ENCODE results near the gene C2orf66.

Gene C2orf66

GRCh38 chr2:196809260-196809659 lies at the start of gene C2orf66:
C2orf66 (minus strand) TSS chr2:196809355; CDS start chr2:196809336, 19 bp downstream.
- no peak for TF ChIP-seq CTCF (IDR thresholded peaks at IDR 0.05; ENCODE audit: low read depth, low read length)
- no peak for DNase-seq (ENCODE audit: extremely low read depth, low read depth)

GRCh38 chr2:196854629-196855028 lies 45.5 kb upstream of the C2orf66 start:
- no peak for DNase-seq (ENCODE audit: extremely low read depth, low read depth)
- TF ChIP-seq CTCF (IDR thresholded peaks at IDR 0.05; ENCODE audit: low read depth, low read length), result no peak

GRCh38 chr2:196853301-196854087 lies 44.3 kb upstream of the C2orf66 start:
- TF ChIP-seq CTCF (IDR thresholded peaks at IDR 0.05; ENCODE audit: low read depth, low read length), result no peak
- no peak for DNase-seq (ENCODE audit: extremely low read depth, low read depth)

GRCh38 chr2:196851088-196851487 lies 41.9 kb upstream of the C2orf66 start:
- no peak for DNase-seq (ENCODE audit: extremely low read depth, low read depth)
- no peak for TF ChIP-seq CTCF (IDR thresholded peaks at IDR 0.05; ENCODE audit: low read depth, low read length)

- DNase-seq (ENCODE audit: extremely low read depth, low read depth), result no peak
- TF ChIP-seq CTCF (IDR thresholded peaks at IDR 0.05; ENCODE audit: low read depth, low read length), result peak; percentile 35
Observed at GRCh38 chr2:196849895-196850294, 40.7 kb upstream of the C2orf66 start.

- no peak for TF ChIP-seq CTCF (IDR thresholded peaks at IDR 0.05; ENCODE audit: low read depth, low read length)
- no peak for DNase-seq (ENCODE audit: extremely low read depth, low read depth)
Observed at GRCh38 chr2:196846295-196846694, 37.1 kb upstream of the C2orf66 start.

GRCh38 chr2:196845371-196845770 lies 36.2 kb upstream of the C2orf66 start:
- no peak for DNase-seq (ENCODE audit: extremely low read depth, low read depth)
- TF ChIP-seq CTCF (IDR thresholded peaks at IDR 0.05; ENCODE audit: low read depth, low read length), result no peak

Data from AG09319 (cell line).